HG03095 (cell line): ENCODE results near the gene FAM187B.

Experiments
- ATAC-seq: cut with Tn5 transposase; IDR thresholded peaks from one replicate; pipeline ENCODE4 v1.9.1; 2021; ENCODE audit warnings: moderate library complexity; ENCODE audit not compliant: unreplicated experiment

Gene FAM187B

DNA sequence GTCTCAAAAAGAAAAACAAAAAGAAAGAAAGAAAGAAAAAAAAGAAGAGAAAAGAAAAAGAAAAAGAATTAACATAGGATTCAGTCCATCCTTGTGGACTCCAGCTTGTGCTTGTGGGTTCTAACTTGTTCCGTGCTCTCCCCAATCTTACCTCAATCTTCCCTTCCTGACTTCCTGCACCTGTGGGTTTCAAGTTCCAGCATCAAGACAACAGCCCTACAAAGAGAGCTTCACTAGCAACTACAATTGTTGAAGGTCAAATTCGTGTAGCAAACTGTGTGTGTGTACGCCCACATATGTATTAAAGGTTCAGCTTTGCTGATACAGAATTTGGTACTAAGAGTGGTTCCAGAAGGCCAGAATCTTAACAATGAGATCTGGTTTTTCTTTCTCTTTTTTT, 48.7 kb downstream of the FAM187B start:
- ATAC-seq, result no peak

DNA sequence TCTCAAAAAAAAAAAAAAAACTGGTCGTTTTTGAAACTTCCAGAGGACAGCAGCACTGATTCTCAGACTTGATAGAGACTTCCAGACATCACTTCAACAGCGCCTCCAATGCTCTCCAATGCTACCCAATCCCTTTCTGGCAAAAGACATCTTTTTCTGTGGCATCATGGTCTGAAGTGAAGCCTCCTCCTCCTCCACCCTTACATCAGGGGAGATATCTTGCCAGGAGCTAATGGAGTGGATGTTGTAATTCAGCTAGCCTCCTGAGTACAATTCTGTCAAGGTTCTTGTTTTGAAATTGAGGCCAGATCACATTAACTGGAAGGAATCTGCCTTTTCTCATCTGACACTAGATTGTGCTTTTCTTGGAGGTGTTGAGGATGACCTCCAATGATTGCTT, 49.8 kb downstream of the FAM187B start:
- ATAC-seq, result no peak

DNA sequence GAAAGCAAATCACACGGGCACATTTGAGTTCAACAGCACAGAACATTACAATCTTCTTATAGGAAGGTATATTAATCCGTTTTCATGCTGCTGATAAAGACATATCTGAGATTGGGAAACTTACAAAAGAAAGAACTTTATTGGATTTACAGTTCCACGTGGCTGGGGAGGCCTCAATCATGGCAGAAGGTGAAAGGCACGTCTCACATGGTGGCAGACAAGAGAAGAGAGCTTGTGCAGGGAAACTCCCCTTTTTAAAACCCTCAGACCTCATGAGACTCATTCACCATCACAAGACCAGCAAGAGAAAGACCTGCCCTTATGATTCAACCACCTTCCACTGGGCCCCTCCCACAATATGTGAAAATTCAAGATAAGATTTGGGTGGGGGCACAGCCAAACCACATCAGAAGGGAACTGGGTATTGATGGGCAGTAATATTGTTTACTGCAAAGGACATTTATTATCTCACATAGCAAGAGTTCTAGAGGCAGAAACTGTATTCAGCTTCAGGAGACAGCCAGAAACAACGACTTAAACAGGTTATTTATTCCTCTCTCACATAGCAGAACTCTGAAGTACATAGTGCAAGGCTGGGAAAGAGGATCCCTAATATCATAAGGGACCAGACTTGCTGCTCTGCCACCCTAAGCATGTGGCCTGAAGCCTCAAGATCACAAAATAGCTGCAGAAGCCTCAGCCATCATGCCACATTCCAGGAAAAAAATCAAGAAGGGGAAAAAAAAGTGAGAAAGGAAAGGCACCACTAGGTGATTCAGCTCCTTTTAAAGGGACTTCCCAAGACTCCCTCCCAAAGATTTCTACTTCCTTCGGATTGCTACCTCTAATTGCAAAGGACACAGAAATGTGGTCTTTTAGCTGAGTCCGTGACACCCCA, 50.9 kb downstream of the FAM187B start:
- ATAC-seq, result no peak

DNA sequence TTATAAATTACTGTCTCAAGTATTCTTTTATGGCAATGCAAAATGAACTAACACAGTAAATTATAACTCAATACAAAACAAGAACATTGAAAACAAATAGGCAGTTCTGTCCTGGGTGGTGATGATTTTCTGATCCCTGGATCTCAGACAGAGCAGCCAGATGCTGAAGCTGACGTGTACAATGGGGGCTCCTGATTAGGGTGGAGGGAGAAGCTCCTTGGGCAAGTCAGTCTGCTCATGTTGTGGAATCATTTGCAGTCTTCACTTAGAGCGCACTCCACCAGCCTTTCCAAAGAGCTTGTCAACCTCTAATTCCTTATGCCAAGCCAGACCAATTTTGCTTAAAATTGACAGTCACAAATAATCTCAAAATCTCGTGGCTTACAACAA, 52.4 kb downstream of the FAM187B start:
- no peak for ATAC-seq
